ENCODE results near the gene ALS2CL. TPM values are rescaled to one million over a fixed set of nuclear protein-coding genes. Genes with fewer than 3 reads are reported as not detected.

Gene ALS2CL
- total RNA-seq, 1 experiment from 2014 or later: 16.4 TPM

- no peak for TF ChIP-seq POLR2AphosphoS5 (IDR thresholded peaks at IDR 0.05; ENCODE audit: low read depth, low read length)
- TF ChIP-seq CBX3 (IDR thresholded peaks at IDR 0.05; ENCODE audit: low read depth): no peak
- no peak for TF ChIP-seq EZH2 (IDR thresholded peaks at IDR 0.05)
- TF ChIP-seq CTCF (IDR thresholded peaks at IDR 0.05 in 2 of 3, conservative IDR thresholded peaks at IDR 0.05 in 1 of 3; ENCODE audit: borderline replicate concordance in 1 of 3, insufficient read depth in 1 of 3, low read depth in 2 of 3, low read length in 2 of 3): no peak
- no peak for TF ChIP-seq JUND (IDR thresholded peaks at IDR 0.05)
- no peak for TF ChIP-seq ZFX (IDR thresholded peaks at IDR 0.05)
- no peak for TF ChIP-seq ATF3 (IDR thresholded peaks at IDR 0.05)
- TF ChIP-seq SIN3A (IDR thresholded peaks at IDR 0.05; ENCODE audit: low read depth): no peak
Observed at GRCh38 chr3:46670000-46670890, 23.2 kb downstream of the ALS2CL start (continued).

- ATAC-seq: no peak
- Histone ChIP-seq H3K4me2 (ENCODE audit: low read length) (no peak overlapping the region), H3K9ac (ENCODE audit: low read length) (no peak overlapping the region), H4K20me1 (ENCODE audit: insufficient read depth) (no peaks in the 10 kb centered on the region), H3K27ac (ENCODE audit: low read depth, low read length) (no peak overlapping the region), H3K27me3 (ENCODE audit: insufficient read depth, low read length) (no peaks in the 10 kb centered on the region), H3K9me2 (ENCODE audit: insufficient read depth) (no peaks in the 10 kb centered on the region), H2AFZ (ENCODE audit: low read depth, low read length, poor library complexity, severe bottlenecking) (no peak overlapping the region), H3K4me3 (replicated peaks in 1 of 2; ENCODE audit: low read depth in 1 of 2, low read length in 2 of 2) (no peak overlapping the region), H3K36me3 (ENCODE audit: control insufficient read depth in 1 of 2, insufficient read depth in 2 of 2, low read length in 2 of 2) (no peaks in the 10 kb centered on the region), H3K9me3 (ENCODE audit: control insufficient read depth in 1 of 2, insufficient read depth in 1 of 2, low read depth in 1 of 2, low read length in 2 of 2) (no peaks in the 10 kb centered on the region), H3K79me2 (ENCODE audit: insufficient read depth, low read length) (no peaks in the 10 kb centered on the region), H3K4me1 (ENCODE audit: control insufficient read depth in 1 of 2, insufficient read depth in 2 of 2, low read length in 2 of 2) (no peaks in the 10 kb centered on the region)
- DNase-seq (ENCODE audit: low read depth, low spot score): no peak
- ChIA-PET RAD21 (ENCODE audit: low non-redundant PET in 1 of 2, low total read pairs in 2 of 2, uncharacterized antibody in 2 of 2, unreplicated experiment in 2 of 2) (no interaction called here), CTCF (no interaction called here), POLR2A (no interaction called here)
- no peak for TF ChIP-seq YY1 (IDR thresholded peaks at IDR 0.05; ENCODE audit: extremely low read depth, insufficient replicate concordance, low read depth, low read length)
- TF ChIP-seq CBX3 (IDR thresholded peaks at IDR 0.05; ENCODE audit: low read depth): no peak
- no peak for TF ChIP-seq ELF1 (IDR thresholded peaks at IDR 0.05; ENCODE audit: borderline replicate concordance, low read depth)
- no peak for TF ChIP-seq TCF7L2 (IDR thresholded peaks at IDR 0.05; ENCODE audit: borderline replicate concordance, extremely low read depth, insufficient read depth, insufficient read length)
- no peak for TF ChIP-seq RAD21 (IDR thresholded peaks at IDR 0.05; ENCODE audit: low read depth)
- no peak for TF ChIP-seq EZH2 (IDR thresholded peaks at IDR 0.05)
- no peak for TF ChIP-seq SP1 (IDR thresholded peaks at IDR 0.05; ENCODE audit: low read depth)
- no peak for TF ChIP-seq ZBTB33 (IDR thresholded peaks at IDR 0.05; ENCODE audit: extremely low read depth, insufficient replicate concordance, low read length)
- no peak for TF ChIP-seq POLR2AphosphoS5 (IDR thresholded peaks at IDR 0.05; ENCODE audit: low read depth, low read length)
- TF ChIP-seq ZNF274 (IDR thresholded peaks at IDR 0.05; ENCODE audit: low read depth, low read length): no peak
- intact Hi-C loops (cut with micrococcal nuclease): no loop called here
- BruUV-seq (replicated peaks): no TSS peak
Observed at GRCh38 chr3:46669191-46669999, 24.1 kb downstream of the ALS2CL start.

All from HCT116 (cell line).